ENCODE results near the gene FLNC.

- TF ChIP-seq POLR2A (IDR thresholded peaks at IDR 0.05) (no peak), CTCF (IDR thresholded peaks at IDR 0.05) (no peak)
Observed at GRCh38 chr7:128831994-128832879, 2.0 kb downstream of the FLNC start.

Data from esophagus squamous epithelium (tissue), 4 donors.